Psoas muscle (tissue), 8 donors: Measurements from ENCODE around the gene AVPR1B. TPM values are rescaled to one million over a fixed set of nuclear protein-coding genes. Genes with fewer than 3 reads are reported as not detected.

Source experiments
- ATAC-seq, 4 donors: fragments of 200-7000 bp; cut with Tn5 transposase; one replicate each; pipeline ENCODE4 v1.9.1; 2020; ENCODE audit warnings: moderate library complexity in 3 of 4, mild to moderate bottlenecking in 2 of 4
- DNase-seq, 2 donors: peaks; one replicate each; pipeline ENCODE4 v3.0.0-alpha.2; 2020
- H3K27ac ChIP-seq: fragments of 200-600 bp; one replicate; pipeline ENCODE4 v1.8.0; 2022
- H3K27me3 ChIP-seq, 3 donors: fragments of 200-600 bp in 1 of 3; one replicate each; pipeline versions ENCODE4 v1.6.1 to v1.8.0; 2013 to 2022; ENCODE audit warnings: low read length in 2 of 3, mild to moderate bottlenecking in 2 of 3, moderate library complexity in 1 of 3; ENCODE audit not compliant: insufficient read depth in 3 of 3
- H3K36me3 ChIP-seq, 2 donors: fragments of 200-600 bp in 1 of 2; one replicate each; pipeline versions ENCODE4 v1.6.1 to v1.8.0; 2013 to 2022; ENCODE audit warnings: low read depth in 1 of 2, mild to moderate bottlenecking in 1 of 2, moderate library complexity in 1 of 2; ENCODE audit not compliant: insufficient read depth in 1 of 2
- H3K4me1 ChIP-seq: fragments of 200-600 bp; one replicate; pipeline ENCODE4 v1.8.0; 2022
- H3K4me3 ChIP-seq: fragments of 200-600 bp; one replicate; pipeline ENCODE4 v1.8.0; 2022; ENCODE audit warnings: mild to moderate bottlenecking
- H3K9me3 ChIP-seq: fragments of 200-600 bp; one replicate; pipeline ENCODE4 v1.8.0; 2022
- CTCF ChIP-seq: fragments of 200-600 bp; IDR thresholded peaks from one replicate; pipeline ENCODE4 v1.8.0; 2022; ENCODE audit warnings: antibody characterized with exemption
- WGBS, 3 donors: extraction: QIAGEN DNeasy Blood & Tissue Kit; methylation state at CpG; one replicate each; pipeline versions ENCODE4 v1.1.6 to v1.1.7; 2013; 5-methylcytosine and 5-hydroxymethylcytosine counted together
- intact Hi-C, 2 donors: fragments of 100-400 bp; cut with DNase I; formaldehyde crosslinking; loops; one replicate each; pipeline versions ENCODE4 v1.11.0 to v1.14.2; 2022
- polyA plus RNA-seq, 3 donors: library from polyadenylated mRNA; stranded (reverse); fragments of 200-250 nt; gene quantifications; one replicate each; pipeline ENCODE4 v1.2.3, GENCODE V29; 2013
- total RNA-seq, 4 donors: library from RNA; stranded (reverse); fragmentation: NEBNext Ultra II Directional in 2 of 4; extraction: Animal tissue kit (Norgen Biotek cat#: 25700) in 2 of 4; gene quantifications; one replicate each; pipeline versions ENCODE4 v1.2.1 to v1.2.4, GENCODE V29; 2021 to 2023
- donor health status: healthy with polysubstance abuse.
- donor health status: DM: no; HTN: no; CAD: no; lungs with moderate emphysema.
- donor health status: Bipolar disorder and iron deficiency.
- donor health status: healthy.
- donor health status: DM: yes; HTN: yes; CAD: no.
- donor health status: DM: no; HTN: no; CAD: no.
- donor health status: DM: no; HTN: no; CAD: no.
- donor health status: DM: yes; HTN: yes; CAD: no.

AVPR1B gene
- total and polyA plus RNA-seq, 7 donors: not detected

GRCh38 chr1:206060844-206061243, 56.3 kb downstream of the AVPR1B start:
- Histone ChIP-seq H3K9me3 (no peaks in the 10 kb centered on the region), H3K36me3 (no peaks in the 10 kb centered on the region), H3K27ac (no peak overlapping the region), H3K4me1 (no peaks in the 10 kb centered on the region), H3K4me3 (no peak overlapping the region), H3K27me3 (no peaks in the 10 kb centered on the region)
- TF ChIP-seq CTCF: no peak
- DNase-seq (no peak), ATAC-seq (no peak)
- WGBS, 3 donors: 90 to 97% (median 96%) methylated on average over 3 of the region's 3 CpGs
- intact Hi-C loops: no loop called here

Other genes starting within 250 kb of the AVPR1B start
- 1 to 10 TPM in 1 of 4 donors, under 1 TPM in 3; 0.15 to 5.5 (median 0.47) TPM for gene SLC26A9, start 173.9 kb downstream of the AVPR1B start, total RNA-seq
- under 1 TPM; 0.16 to 0.56 (median 0.42) TPM for gene SLC26A9, start 173.9 kb downstream of the AVPR1B start, polyA plus RNA-seq
- 1 to 10 TPM in 1 of 4 donors, under 1 TPM in 3; 0.17 to 1.2 (median 0.50) TPM for gene RAB7B, start 114.0 kb downstream of the AVPR1B start, total RNA-seq
- gene RAB7B, start 114.0 kb downstream of the AVPR1B start, polyA plus RNA-seq: under 1 TPM; 0.25 to 0.36 (median 0.27) TPM
- under 1 TPM in 1 of 4 donors, not detected in 3; 0.20 TPM for gene CTSE, start 93.5 kb downstream of the AVPR1B start, total RNA-seq
- gene CTSE, start 93.5 kb downstream of the AVPR1B start, polyA plus RNA-seq: under 1 TPM in 2 of 3 donors, not detected in 1; 0.03 to 0.22 TPM
- gene RHEX, start 64.2 kb downstream of the AVPR1B start, total RNA-seq: under 1 TPM in 3 of 4 donors, not detected in 1; 0.58 to 0.95 (median 0.86) TPM
- under 1 TPM; 0.13 to 0.22 (median 0.21) TPM for gene RHEX, start 64.2 kb downstream of the AVPR1B start, polyA plus RNA-seq
- under 1 TPM in 3 of 4 donors, not detected in 1; 0.56 to 0.92 (median 0.91) TPM for gene FAM72A, start 85.5 kb upstream of the AVPR1B start, total RNA-seq
- gene FAM72A, start 85.5 kb upstream of the AVPR1B start, polyA plus RNA-seq: under 1 TPM; 0.11 to 0.44 (median 0.18) TPM
- gene SRGAP2, start 86.2 kb upstream of the AVPR1B start, total RNA-seq: 10 to 100 TPM in 1 of 4 donors, 1 to 10 TPM in 3; 8.9 to 13.8 (median 9.6) TPM
- 1 to 10 TPM; 3.1 to 3.9 (median 3.5) TPM for gene SRGAP2, start 86.2 kb upstream of the AVPR1B start, polyA plus RNA-seq